SK-N-SH treated with all-trans-retinoic acid at 6 μM for 48 hours (cell line): ENCODE data around the gene RAF1.

ENCODE experiments used
- ATAC-seq: fragments of 200-7000 bp; cut with Tn5 transposase; 3 replicates; pipeline ENCODE4 v1.9.1; 2020; ENCODE audit warnings: mild to moderate bottlenecking, moderate library complexity
- ARNTL ChIP-seq: fragments of 450-650 bp; formaldehyde crosslinking; IDR thresholded peaks from 2 replicates; pipeline ENCODE4 v1.5.0; 2020; ENCODE audit warnings: low read depth, mild to moderate bottlenecking, moderate library complexity, borderline replicate concordance
- CREB5 ChIP-seq: fragments of 250-450 bp; sonication (Bioruptor Pico); IDR thresholded peaks from 2 replicates; pipeline ENCODE4 v1.5.1; 2020; ENCODE audit warnings: low read depth, mild to moderate bottlenecking, moderate library complexity
- CSDC2 ChIP-seq: fragments of 250-450 bp; sonication (Bioruptor Pico); IDR thresholded peaks from 2 replicates; pipeline ENCODE4 v1.5.0; 2020; ENCODE audit warnings: mild to moderate bottlenecking, moderate library complexity
- CSRNP3 ChIP-seq: fragments of 250-450 bp; sonication (Bioruptor Pico); IDR thresholded peaks from 2 replicates; pipeline ENCODE4 v1.5.1; 2021; ENCODE audit warnings: mild to moderate bottlenecking, moderate library complexity
- ESRRG ChIP-seq: fragments of 250-450 bp; sonication (Bioruptor Pico); IDR thresholded peaks from 2 replicates; pipeline ENCODE4 v1.6.1; 2021; ENCODE audit warnings: mild to moderate bottlenecking
- GLIS3 ChIP-seq: fragments of 250-450 bp; sonication (Bioruptor Pico); IDR thresholded peaks from 2 replicates; pipeline ENCODE4 v1.5.0; 2020; ENCODE audit warnings: mild to moderate bottlenecking, moderate library complexity
- ISL1 ChIP-seq: fragments of 250-450 bp; sonication (Bioruptor Pico); IDR thresholded peaks from 2 replicates; pipeline ENCODE4 v2.1.2; 2022; ENCODE audit warnings: mild to moderate bottlenecking, moderate library complexity
- OSR1 ChIP-seq: fragments of 250-450 bp; sonication (Bioruptor Pico); IDR thresholded peaks from 2 replicates; pipeline ENCODE4 v1.8.0; 2022; ENCODE audit warnings: moderate library complexity, mild to moderate bottlenecking, inconsistent platforms
- PATZ1 ChIP-seq: fragments of 250-450 bp; sonication (Bioruptor Pico); IDR thresholded peaks from 2 replicates; pipeline ENCODE4 v1.8.0; 2020; ENCODE audit warnings: mild to moderate bottlenecking, moderate library complexity, borderline replicate concordance
- PPARA ChIP-seq: fragments of 250-450 bp; sonication (Bioruptor Pico); IDR thresholded peaks from 2 replicates; pipeline ENCODE4 v1.5.0; 2020; ENCODE audit warnings: mild to moderate bottlenecking, borderline replicate concordance
- RARB ChIP-seq: fragments of 250-450 bp; sonication (Bioruptor Pico); IDR thresholded peaks from 2 replicates; pipeline ENCODE4 v1.8.0; 2021; ENCODE audit warnings: mild to moderate bottlenecking, moderate library complexity
- SNAI2 ChIP-seq: fragments of 250-450 bp; sonication (Bioruptor Pico); IDR thresholded peaks from 2 replicates; pipeline ENCODE4 v1.5.0; 2020; ENCODE audit warnings: mild to moderate bottlenecking, moderate library complexity
- TCF4 ChIP-seq: fragments of 250-450 bp; sonication (Bioruptor Pico); IDR thresholded peaks from 2 replicates; pipeline ENCODE4 v1.8.0; 2021; ENCODE audit warnings: mild to moderate bottlenecking, moderate library complexity, borderline replicate concordance
- TOX ChIP-seq: fragments of 250-450 bp; sonication (Bioruptor Pico); IDR thresholded peaks from 2 replicates; pipeline ENCODE4 v1.8.0; 2021; ENCODE audit warnings: mild to moderate bottlenecking, moderate library complexity, borderline replicate concordance
- ZC3H10 ChIP-seq: fragments of 250-450 bp; sonication (Bioruptor Pico); IDR thresholded peaks from 2 replicates; pipeline ENCODE4 v1.5.1; 2021; ENCODE audit warnings: mild to moderate bottlenecking, moderate library complexity
- ZFP3 ChIP-seq: fragments of 250-450 bp; sonication (Bioruptor Pico); IDR thresholded peaks from 2 replicates; pipeline ENCODE4 v1.5.0; 2020; ENCODE audit warnings: mild to moderate bottlenecking, moderate library complexity
- ZFP30 ChIP-seq: fragments of 450-650 bp; formaldehyde crosslinking; IDR thresholded peaks from 2 replicates; pipeline ENCODE4 v1.5.0; 2022; ENCODE audit warnings: mild to moderate bottlenecking, moderate library complexity
- ZNF565 ChIP-seq: fragments of 450-650 bp; formaldehyde crosslinking; conservative IDR thresholded peaks from 2 replicates; pipeline ENCODE4 v1.5.0; 2020; ENCODE audit warnings: low read depth, mild to moderate bottlenecking, moderate library complexity
- ZNF70 ChIP-seq: fragments of 450-650 bp; formaldehyde crosslinking; IDR thresholded peaks from 2 replicates; pipeline ENCODE4 v1.5.0; 2020; ENCODE audit warnings: mild to moderate bottlenecking, moderate library complexity
- ZNF8 ChIP-seq: fragments of 450-650 bp; formaldehyde crosslinking; IDR thresholded peaks from 2 replicates; pipeline ENCODE4 v1.5.0; 2020; ENCODE audit warnings: mild to moderate bottlenecking, moderate library complexity
- TF ChIP-seq, protein P1 (sequence below): fragments of 250-450 bp; sonication (Bioruptor Pico); IDR thresholded peaks from 2 replicates; pipeline ENCODE4 v1.5.0; 2020; ENCODE audit warnings: mild to moderate bottlenecking, moderate library complexity
- TF ChIP-seq, protein P2 (sequence below): fragments of 250-450 bp; sonication (Bioruptor Pico); IDR thresholded peaks from 2 replicates; pipeline ENCODE4 v1.8.0; 2021; ENCODE audit warnings: low read depth, mild to moderate bottlenecking, moderate library complexity, borderline replicate concordance

Gene RAF1

DNA sequence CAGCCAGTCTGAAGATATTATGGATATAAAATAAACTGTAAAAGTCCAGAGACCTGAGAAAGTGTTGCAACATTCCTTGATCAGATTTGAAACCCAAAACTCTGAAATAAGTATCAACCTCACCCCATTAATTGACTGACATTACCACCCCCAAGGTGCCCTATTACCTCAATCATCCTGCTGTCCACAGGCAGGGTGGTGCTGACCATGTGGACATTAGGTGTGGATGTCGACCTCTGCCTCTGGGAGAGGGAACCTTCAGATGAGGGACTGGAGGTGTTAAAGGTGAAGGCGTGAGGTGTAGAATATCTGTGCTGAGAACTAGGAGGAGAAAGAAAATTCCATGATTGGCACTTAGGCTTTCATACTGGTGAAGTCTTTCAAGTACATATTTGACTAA is 59.9 kb downstream of the RAF1 start:
- ATAC-seq: no peak
- TF ChIP-seq SNAI2 (CRISPR knock-in tag) (no peak), ZNF565 (no peak), RARB (no peak), ZFP30 (CRISPR knock-in tag) (no peak)

- no peak for ATAC-seq
- no peak for TF ChIP-seq PATZ1 (CRISPR knock-in tag)
Observed at GRCh38 chr3:12601072-12601471, 62.8 kb downstream of the RAF1 start.

DNA sequence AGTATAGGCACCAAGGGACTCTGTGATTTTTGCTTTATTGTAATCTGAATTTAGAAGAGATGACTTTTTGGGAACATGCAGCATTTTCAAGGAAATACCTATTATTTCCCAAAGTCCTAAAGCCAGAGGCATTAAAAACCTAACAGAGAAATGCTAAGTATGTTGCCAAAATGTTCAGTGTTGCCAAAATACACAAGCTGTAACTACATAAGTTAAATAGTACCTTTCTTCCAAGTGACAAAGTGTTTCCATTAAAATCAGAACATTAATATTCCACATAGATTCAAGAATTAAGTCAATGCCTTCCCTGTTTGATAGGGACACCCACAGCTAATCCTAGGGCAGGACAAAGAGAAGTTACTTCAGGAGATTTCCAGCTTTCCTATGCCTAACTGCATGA is 65.0 kb downstream of the RAF1 start:
- no peak for TF ChIP-seq ZC3H10 (CRISPR knock-in tag)
- no peak for TF ChIP-seq TCF4 (CRISPR knock-in tag)
- TF ChIP-seq ZNF70: no peak
- TF ChIP-seq, protein P1, sequence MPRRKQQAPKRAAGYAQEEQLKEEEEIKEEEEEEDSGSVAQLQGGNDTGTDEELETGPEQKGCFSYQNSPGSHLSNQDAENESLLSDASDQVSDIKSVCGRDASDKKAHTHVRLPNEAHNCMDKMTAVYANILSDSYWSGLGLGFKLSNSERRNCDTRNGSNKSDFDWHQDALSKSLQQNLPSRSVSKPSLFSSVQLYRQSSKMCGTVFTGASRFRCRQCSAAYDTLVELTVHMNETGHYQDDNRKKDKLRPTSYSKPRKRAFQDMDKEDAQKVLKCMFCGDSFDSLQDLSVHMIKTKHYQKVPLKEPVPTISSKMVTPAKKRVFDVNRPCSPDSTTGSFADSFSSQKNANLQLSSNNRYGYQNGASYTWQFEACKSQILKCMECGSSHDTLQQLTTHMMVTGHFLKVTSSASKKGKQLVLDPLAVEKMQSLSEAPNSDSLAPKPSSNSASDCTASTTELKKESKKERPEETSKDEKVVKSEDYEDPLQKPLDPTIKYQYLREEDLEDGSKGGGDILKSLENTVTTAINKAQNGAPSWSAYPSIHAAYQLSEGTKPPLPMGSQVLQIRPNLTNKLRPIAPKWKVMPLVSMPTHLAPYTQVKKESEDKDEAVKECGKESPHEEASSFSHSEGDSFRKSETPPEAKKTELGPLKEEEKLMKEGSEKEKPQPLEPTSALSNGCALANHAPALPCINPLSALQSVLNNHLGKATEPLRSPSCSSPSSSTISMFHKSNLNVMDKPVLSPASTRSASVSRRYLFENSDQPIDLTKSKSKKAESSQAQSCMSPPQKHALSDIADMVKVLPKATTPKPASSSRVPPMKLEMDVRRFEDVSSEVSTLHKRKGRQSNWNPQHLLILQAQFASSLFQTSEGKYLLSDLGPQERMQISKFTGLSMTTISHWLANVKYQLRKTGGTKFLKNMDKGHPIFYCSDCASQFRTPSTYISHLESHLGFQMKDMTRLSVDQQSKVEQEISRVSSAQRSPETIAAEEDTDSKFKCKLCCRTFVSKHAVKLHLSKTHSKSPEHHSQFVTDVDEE: no peak
- TF ChIP-seq ZNF8 (CRISPR knock-in tag): no peak
- TF ChIP-seq, protein P2, sequence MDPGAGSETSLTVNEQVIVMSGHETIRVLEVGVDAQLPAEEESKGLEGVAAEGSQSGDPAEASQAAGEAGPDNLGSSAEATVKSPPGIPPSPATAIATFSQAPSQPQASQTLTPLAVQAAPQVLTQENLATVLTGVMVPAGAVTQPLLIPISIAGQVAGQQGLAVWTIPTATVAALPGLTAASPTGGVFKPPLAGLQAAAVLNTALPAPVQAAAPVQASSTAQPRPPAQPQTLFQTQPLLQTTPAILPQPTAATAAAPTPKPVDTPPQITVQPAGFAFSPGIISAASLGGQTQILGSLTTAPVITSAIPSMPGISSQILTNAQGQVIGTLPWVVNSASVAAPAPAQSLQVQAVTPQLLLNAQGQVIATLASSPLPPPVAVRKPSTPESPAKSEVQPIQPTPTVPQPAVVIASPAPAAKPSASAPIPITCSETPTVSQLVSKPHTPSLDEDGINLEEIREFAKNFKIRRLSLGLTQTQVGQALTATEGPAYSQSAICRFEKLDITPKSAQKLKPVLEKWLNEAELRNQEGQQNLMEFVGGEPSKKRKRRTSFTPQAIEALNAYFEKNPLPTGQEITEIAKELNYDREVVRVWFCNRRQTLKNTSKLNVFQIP (CRISPR knock-in tag): no peak
- TF ChIP-seq ZFP30 (CRISPR knock-in tag): no peak
- ATAC-seq: no peak

DNA sequence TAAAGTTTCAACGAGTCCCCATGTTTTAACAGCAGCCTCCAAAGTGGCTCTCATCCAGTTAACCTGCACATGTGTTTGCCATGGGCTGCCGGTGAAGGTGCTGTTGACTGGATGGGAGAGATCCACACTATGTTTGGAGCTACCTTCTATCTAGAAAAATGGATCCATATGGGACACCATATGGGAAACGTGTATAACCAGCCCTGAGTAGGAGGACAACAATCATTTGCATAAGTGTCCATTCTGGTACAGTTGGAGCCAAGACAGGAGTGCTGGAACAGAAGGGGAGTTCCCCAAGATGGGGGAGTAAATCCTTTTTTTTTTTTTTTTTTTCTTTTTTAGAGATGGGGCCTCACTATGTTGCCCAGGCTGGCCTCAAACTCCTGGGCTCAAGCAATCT is 70.4 kb downstream of the RAF1 start:
- no peak for ATAC-seq
- TF ChIP-seq ISL1 (CRISPR knock-in tag): no peak
- no peak for TF ChIP-seq ZNF70
- no peak for TF ChIP-seq SNAI2 (CRISPR knock-in tag)
- TF ChIP-seq TOX: no peak
- no peak for TF ChIP-seq CSDC2
- TF ChIP-seq PATZ1 (CRISPR knock-in tag): no peak
- TF ChIP-seq OSR1: no peak
- TF ChIP-seq PPARA: no peak
- TF ChIP-seq ZNF565: no peak
- no peak for TF ChIP-seq CREB5
- TF ChIP-seq ZFP3 (CRISPR knock-in tag): no peak
- TF ChIP-seq TCF4 (CRISPR knock-in tag): no peak
- no peak for TF ChIP-seq CSRNP3 (CRISPR knock-in tag)
- TF ChIP-seq ARNTL (CRISPR knock-in tag): no peak
- TF ChIP-seq RARB: no peak
- no peak for TF ChIP-seq ZC3H10 (CRISPR knock-in tag)
- no peak for TF ChIP-seq GLIS3 (CRISPR knock-in tag)
- no peak for TF ChIP-seq ZNF8 (CRISPR knock-in tag)
- no peak for TF ChIP-seq ESRRG (CRISPR knock-in tag)
- TF ChIP-seq, all 23 proteins: peak for 0
